GM19468 (cell line): Measurements from ENCODE around the gene GRM7.

Experiments
- ATAC-seq: cut with Tn5 transposase; IDR thresholded peaks from one replicate; pipeline ENCODE4 v1.9.1; 2021; ENCODE audit warnings: mild to moderate bottlenecking, moderate library complexity, moderate number of reproducible peaks; ENCODE audit not compliant: unreplicated experiment; ENCODE audit errors: extremely low read depth

GRM7 gene

GRCh38 chr3:7209098-7209497 is 348.2 kb downstream of the GRM7 start:
- ATAC-seq: no peak

- ATAC-seq: no peak
Observed at GRCh38 chr3:7211740-7212139, 350.8 kb downstream of the GRM7 start.

- no peak for ATAC-seq
Observed at GRCh38 chr3:7215706-7216105, 354.8 kb downstream of the GRM7 start.

- ATAC-seq: no peak
Observed at GRCh38 chr3:7226393-7226792, 365.5 kb downstream of the GRM7 start.

- ATAC-seq: no peak
Observed at GRCh38 chr3:7238565-7239295, 377.8 kb downstream of the GRM7 start.

GRCh38 chr3:7241584-7242302 is 380.8 kb downstream of the GRM7 start:
- ATAC-seq: no peak

GRCh38 chr3:7242303-7242635 is 381.4 kb downstream of the GRM7 start:
- no peak for ATAC-seq

- no peak for ATAC-seq
Observed at GRCh38 chr3:7249493-7250076, 388.7 kb downstream of the GRM7 start.

GRCh38 chr3:7254251-7254650 is 393.3 kb downstream of the GRM7 start:
- ATAC-seq: no peak

GRCh38 chr3:7260975-7261374 is 400.1 kb downstream of the GRM7 start:
- ATAC-seq: no peak

GRCh38 chr3:7263347-7264195 is 402.7 kb downstream of the GRM7 start:
- no peak for ATAC-seq

- no peak for ATAC-seq
Observed at GRCh38 chr3:7264196-7264526, 403.2 kb downstream of the GRM7 start.

GRCh38 chr3:7265736-7266135 is 404.8 kb downstream of the GRM7 start:
- ATAC-seq: no peak

- no peak for ATAC-seq
Observed at GRCh38 chr3:7266551-7266950, 405.6 kb downstream of the GRM7 start.

- no peak for ATAC-seq
Observed at GRCh38 chr3:7270731-7271130, 409.8 kb downstream of the GRM7 start.

GRCh38 chr3:7271631-7272030 is 410.7 kb downstream of the GRM7 start:
- ATAC-seq: no peak

- no peak for ATAC-seq
Observed at GRCh38 chr3:7272203-7272602, 411.3 kb downstream of the GRM7 start.

- ATAC-seq: no peak
Observed at GRCh38 chr3:7275396-7275795, 414.5 kb downstream of the GRM7 start.

GRCh38 chr3:7280318-7280717 is 419.4 kb downstream of the GRM7 start:
- no peak for ATAC-seq

GRCh38 chr3:7282988-7283387 is 422.1 kb downstream of the GRM7 start:
- no peak for ATAC-seq

GRCh38 chr3:7285505-7285904 is 424.6 kb downstream of the GRM7 start:
- no peak for ATAC-seq
